Superior temporal gyrus (tissue), 1 donor: ENCODE measurements around the gene RETN.
A peak's percentile ranks its signal among the peaks of the same experiment; 100 is the strongest.
"Not testable (repeated sequence)": the region's sequence is repeated elsewhere in the genome, so short reads cannot be mapped to it uniquely, and the experiment has no call there.

ENCODE experiments used
- DNase-seq: peaks from one replicate; pipeline ENCODE4 v3.0.0-alpha.2; 2016; ENCODE audit errors: extremely low spot score

The RETN gene

DNA sequence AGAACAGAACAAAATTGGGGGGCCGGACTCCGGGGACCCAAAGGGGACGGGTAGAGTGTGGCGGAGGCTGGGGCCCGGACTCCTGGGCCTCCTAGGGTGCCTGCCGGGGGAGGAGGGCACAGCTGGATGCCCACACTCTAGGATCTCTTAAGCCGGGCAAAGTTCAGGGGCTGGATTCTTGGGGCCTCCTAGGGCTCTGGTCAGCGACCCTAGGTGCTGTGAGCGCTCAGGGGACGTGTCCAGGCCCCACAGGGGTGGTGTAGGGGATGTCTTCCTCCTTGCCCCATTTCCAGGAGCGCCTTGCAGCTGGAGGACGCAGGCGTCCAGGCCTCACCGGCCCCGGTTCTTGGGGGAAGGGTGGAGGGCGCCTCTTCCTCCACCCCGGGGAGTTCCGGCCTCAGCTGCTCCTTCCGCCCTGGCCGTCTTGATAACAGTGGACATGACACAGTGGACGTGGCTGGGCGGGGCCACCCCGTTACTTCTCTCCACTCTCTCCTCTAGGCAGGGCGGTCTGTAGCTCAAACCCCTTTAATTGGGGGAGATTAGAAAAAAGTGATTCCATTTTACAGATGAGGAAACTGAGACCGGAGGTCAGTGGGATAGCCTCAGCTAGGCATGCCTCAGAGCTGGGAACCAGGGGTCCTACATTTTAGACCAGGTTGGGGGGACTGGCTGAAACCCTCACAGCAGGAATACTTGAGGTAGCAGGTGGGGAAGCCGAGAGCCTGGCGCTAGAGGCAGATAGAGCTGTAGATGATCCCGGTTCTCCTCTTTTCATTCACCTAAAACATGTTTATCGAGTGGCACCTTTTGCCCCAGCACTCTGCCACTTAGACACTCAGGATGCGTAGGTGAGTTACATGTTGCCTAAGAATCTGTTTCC is 31.2 kb upstream of the RETN start:
- no peak for DNase-seq

DNA sequence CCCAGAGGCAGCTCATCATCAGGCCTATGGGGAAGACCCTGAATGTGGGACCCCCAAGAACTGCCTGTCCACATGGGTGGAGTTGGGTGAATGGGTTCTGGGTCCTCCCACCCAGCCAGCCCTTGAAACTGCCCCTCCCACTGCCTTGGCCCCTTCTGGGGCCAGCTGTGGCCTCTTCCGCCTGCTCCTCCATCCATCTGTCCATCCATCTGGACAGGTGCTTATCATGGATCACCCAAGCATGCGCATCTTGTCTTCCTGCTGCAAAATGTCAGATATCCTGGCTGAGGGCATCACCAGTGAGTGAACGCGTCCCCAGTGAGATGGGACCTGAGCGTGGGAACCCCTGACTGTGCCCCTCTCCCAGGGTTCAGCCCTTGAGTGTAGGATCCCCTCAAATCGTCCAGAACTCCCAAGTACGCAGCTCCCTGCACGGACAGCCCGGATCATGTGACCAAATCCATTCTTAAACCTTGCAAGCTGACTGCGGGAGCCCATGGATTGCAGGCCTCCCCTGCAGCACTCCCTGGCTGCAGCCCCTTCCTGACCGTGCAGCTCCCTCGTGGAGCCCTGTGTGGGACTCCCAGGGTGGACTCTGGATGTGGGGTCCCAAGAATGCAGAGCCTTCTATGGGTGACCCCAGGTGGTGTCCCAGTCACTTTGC is 29.9 kb upstream of the RETN start:
- DNase-seq: no peak

DNA sequence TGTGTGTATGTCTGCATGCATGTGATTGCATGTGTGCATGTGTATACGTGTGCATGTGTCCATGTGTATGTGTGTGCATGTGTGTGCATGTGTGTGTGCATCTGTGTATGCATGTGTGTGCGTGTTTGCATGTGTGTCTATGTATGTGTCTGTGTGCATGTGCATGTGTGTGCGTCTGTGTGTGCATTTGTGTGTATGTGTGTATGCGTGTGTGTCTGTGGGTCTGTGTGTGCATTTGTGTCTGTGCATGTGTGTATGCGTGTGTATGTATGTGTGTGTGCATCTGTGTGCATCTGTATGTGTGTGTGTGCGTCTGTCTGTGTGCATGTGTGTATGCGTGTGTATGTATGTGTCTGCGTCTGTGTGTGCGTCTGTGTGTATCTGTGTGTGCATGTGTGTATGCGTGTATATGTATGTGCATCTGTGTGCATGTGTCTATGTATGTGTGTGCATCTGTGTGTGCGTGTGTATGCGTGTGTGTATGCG is 28.9 kb upstream of the RETN start:
- DNase-seq: no peak

DNA sequence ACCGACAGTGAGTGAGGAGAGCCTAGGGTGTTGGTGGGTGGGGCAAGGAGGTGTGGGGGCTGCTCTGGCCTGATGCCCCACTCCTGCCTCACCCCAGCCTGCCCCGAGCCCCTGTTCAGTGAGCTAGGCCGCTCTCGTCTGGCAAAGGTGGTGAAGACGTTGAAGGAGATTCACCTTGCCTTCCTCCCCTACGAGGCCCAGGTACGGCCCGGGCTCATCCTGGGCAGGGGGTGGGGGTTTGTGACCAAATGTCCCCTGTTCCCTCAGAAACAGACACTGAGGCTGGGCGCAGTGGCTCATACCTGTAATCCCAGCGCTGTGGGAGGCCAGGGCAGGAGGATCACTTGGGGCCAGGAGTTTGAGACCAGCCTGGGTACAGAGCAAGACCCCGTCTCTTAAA is 28.0 kb upstream of the RETN start:
- no peak for DNase-seq

- no peak for DNase-seq
Observed at GRCh38 chr19:7641290-7642276, 27.3 kb upstream of the RETN start.

DNA sequence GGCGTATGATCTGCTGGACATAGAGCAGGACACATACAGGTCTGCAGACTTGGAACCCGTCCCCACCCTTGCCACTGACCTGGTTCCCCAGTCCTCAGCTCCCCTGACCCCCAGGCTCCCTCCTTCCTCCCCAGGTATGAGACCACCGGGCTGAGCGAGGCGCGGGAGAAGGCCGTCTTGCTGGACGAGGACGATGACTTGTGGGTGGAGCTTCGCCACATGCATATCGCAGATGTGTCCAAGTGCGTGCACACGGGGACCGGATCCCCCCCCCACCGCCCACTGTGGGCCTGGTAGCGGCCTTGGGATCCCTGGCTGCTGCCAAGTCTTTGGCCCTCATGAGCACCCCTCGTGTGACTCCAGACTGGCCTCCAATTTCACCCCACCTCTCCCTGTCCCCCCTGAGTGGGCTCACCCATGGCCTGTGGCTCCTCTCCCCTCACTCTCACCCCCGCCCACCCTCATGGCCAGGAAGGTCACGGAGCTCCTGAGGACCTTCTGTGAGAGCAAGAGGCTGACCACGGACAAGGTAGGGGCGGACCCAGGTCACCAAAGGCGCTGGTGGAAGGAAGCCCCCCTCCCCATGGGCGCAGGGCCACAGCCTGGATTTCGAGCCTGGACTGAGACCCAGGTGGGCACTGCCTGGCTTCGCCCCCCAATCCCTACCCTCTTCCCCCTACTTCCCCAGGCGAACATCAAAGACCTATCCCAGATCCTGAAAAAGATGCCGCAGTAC is 26.4 kb upstream of the RETN start:
- no peak for DNase-seq

DNA sequence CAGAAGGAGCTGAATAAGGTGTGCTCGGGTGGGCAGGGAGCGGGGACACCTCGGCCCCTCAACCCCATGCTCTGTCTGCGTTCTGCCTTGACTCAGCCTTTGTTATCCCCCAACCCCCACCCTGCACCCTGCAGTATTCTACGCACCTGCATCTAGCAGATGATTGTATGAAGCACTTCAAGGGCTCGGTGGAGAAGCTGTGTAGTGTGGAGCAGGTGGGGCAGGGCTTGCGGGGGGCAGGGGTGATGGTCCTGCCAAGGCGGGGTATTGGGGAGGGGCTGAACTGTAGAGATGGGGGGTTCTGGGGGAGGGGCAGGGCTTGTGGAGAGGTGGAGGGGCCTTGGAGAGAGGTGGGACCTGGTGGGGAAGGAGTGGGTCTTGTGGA is 25.8 kb upstream of the RETN start:
- DNase-seq: no peak

DNA sequence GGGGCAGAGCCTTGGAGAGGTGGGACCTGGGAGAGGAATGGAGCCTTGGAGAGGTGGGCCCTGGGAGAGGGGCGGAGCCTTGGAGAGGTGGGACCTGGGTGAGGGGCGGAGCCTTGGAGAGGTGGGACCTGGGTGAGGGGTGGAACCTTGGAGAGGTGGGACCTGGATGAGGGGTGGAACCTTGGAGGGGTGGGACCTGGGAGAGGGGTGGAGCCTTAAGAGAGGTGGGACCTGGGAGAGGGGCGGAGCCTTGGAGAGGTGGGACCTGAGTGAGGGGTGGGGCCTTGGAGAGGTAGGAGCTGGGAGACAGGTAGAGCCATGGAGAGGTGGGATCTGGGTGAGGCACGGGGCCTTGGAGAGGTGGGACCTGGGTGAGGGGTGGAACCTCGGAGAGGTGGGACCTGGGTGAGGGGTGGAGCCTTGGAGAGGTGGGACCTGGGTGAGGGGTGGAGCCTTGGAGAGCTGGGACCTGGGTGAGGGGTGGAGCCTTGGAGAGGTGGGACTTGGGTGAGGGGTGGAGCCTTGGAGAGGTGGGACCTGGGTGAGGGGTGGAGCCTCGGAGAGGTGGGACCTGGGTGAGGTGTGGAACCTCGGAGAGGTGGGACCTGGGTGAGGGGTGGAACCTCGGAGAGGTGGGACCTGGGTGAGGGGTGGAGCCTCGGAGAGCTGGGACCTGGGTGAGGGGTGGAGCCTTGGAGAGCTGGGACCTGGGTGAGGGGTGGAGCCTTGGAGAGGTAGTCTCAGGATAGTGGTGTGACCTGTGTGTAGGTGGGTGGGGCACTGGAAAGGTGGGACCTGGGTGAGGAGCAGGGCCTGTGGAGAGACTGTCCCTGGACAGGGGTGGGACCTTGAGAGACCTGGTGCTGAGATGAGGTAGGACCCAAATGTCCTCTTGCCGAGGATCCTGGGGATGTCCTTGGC is 25.0 kb upstream of the RETN start:
- not testable (repeated sequence) for DNase-seq

DNA sequence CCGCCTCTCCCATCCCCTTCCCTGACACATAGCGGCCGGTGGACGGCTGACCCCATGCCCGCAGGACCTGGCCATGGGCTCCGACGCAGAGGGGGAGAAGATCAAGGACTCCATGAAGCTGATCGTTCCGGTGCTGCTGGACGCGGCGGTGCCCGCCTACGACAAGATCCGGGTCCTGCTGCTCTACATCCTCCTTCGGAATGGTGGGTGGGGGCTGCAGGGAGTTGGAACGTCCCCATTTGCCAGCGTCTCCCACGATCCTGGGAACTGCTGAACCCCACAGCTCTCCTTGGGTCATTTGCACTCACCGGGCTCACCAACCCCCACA is 24.3 kb upstream of the RETN start:
- DNase-seq: no peak

- no peak for DNase-seq
Observed at GRCh38 chr19:7645163-7645562, 23.7 kb upstream of the RETN start.

- DNase-seq: no peak
Observed at GRCh38 chr19:7645656-7646425, 23.0 kb upstream of the RETN start.

DNA sequence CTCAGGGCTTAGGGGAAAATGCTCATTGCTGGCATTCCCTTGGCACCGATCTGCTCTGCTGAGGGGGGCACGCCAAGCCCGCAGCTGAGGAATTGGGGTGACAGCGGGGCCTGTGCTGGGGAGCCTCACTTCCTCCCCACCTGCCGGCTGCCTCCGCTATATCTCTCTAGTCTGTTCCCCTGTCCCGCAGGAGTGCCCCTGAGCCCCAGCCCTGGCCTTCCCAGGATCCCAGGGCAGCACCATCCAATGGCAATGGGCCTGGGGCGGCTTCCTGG is 22.5 kb upstream of the RETN start:
- DNase-seq: no peak

GRCh38 chr19:7647156-7647555 is 21.7 kb upstream of the RETN start:
- no peak for DNase-seq

DNA sequence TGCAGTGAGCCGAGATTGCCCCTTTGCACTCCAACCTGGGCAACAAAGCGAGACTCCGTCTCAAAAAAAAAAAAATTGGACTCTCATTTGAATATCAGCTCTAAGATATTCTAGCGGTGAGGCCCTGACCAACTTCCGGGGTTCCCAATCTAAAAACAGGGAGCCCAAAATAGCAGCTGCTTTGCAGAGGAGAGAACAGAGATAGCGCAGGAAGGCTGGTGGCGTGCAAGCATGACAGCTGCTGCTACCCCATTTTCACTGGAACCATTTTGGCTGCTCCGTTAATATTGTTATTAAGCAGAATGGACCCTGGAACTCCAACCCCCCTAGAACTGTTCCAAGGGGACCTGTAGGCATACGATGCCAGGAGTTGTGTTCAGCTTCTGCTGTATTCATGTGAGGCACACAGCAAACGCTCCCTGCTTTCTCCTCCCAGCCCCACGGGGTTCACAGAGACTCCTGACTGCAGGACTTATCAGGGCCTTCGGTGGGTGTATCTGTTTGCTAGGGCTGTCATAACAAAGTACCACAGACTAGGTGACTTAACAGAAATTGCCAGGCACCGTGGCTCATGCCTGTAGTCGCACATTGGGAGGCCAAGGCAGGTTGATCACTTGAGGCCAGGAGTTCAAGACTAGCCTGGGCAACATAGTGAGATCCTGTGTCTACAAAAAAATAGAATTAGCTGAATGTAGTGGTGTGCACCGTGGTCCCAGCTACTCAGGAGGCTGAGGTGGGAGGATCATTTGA is 20.4 kb upstream of the RETN start:
- DNase-seq: no peak

DNA sequence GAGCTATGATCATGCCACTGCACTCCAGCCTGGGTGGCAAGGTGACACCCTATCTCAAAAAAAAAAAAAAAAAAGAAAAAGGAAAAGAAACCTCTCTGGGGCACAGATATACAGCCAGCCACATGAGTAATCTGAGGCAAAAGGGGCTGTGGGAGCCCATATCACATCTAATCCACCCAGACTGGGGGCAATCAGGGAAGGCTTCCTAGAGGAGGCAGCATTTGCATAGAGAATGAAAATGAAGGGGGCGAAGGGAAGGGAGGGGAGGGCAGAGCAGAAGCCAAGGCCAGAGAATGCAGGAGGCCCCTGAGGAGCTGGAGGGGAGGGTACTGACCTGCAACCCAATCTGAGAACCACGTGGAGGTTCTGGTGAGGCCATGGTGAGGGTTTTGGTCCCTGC is 18.7 kb upstream of the RETN start:
- no peak for DNase-seq

GRCh38 chr19:7652061-7652641 is 16.7 kb upstream of the RETN start:
- DNase-seq: peak; percentile 86

DNA sequence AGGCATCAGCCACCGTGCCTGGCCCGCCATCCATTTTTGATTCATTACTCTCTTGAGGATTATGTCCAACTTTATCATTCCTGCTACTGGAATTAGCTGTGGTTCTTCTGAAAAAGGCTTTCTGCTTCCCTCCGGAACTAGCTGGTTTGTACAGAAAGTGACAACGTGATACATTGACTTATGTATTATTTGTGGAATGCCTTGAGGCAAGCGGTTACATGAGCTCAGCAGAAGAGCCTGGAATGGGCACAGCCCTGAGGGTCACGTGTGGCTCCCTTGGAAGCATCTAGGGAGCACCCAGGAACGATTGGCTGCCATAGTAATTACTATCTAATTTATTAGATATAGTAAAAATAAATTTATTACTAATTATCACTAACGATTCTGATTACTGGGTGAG is 14.4 kb upstream of the RETN start:
- no peak for DNase-seq

- no peak for DNase-seq
Observed at GRCh38 chr19:7655581-7655980, 13.3 kb upstream of the RETN start.
